ENCODE measurements around the gene BOK.
"Not testable (repeated sequence)": the region's sequence is repeated elsewhere in the genome, so short reads cannot be mapped to it uniquely, and the experiment has no call there.

Gene BOK

DNA sequence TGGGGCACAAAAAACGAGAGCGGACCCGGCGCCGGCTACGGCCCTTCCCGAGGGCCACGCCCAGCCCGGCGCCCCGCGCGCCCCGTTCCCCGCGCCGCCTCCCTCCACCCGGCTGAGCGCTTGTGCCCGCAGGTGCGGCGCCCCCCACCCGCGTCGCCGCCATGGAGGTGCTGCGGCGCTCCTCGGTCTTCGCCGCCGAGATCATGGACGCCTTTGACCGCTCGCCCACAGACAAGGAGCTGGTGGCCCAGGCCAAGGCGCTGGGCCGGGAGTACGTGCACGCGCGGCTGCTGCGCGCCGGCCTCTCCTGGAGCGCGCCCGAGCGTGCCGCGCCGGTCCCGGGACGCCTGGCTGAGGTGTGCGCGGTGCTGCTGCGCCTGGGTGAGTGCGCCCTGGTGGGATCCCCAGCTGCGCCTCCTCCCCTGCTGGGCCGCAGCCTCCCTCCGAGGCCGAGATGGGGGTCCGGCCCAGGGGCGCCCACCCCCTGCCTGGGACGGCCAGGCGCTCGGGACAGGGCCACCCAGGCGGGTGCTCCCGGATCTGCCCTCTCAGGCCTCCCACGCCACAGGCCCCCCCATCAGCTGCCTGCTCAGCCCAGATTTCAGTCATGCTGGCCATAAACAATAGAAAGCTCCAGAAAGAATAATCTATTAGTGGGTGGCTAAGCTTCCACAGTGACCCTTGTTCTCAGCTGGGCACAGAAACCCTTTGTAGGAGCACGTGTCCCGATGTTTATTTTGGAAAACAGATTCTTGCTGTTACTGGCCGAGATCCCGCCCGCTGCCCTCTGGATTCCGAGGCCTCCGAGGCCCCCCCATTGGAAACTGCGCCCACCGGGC, 997 bp downstream of the BOK start:
- DNase-seq, result no peak

DNA sequence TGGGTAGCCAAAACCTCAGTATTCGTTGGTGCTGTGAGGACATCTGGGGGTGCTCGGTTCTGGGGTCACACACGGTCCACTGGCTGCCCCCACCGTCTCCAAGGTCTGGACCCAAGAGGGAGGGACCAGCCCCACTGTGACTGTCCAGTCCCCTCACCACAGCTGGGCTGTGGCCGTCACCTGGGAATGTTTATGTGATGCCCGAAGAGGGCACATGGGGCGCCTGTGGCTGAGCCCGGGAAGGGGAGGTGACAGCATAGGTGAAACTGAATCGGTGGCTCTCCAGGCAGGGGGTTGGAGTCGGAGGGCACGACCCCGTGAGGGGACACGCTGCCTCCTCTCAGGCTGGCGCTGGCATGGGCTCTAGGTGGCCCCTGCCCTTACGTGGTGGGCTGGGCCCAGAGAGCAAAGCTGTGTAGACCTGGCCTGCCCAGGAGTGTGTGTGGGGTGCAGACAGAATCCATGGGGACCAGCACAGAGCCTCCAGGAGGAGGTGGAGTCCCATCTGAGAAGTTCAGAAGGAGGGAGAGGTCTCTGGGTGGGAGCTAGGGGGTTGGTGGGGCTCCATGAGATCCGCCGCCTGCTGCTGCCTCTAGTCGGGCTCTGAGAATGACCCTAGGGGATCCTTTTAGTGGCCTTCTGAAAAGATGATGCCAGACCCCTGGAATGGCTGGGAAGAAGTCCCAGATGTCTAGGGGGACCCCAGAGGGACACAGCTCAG, 1.8 kb downstream of the BOK start:
- DNase-seq, result no peak

DNA sequence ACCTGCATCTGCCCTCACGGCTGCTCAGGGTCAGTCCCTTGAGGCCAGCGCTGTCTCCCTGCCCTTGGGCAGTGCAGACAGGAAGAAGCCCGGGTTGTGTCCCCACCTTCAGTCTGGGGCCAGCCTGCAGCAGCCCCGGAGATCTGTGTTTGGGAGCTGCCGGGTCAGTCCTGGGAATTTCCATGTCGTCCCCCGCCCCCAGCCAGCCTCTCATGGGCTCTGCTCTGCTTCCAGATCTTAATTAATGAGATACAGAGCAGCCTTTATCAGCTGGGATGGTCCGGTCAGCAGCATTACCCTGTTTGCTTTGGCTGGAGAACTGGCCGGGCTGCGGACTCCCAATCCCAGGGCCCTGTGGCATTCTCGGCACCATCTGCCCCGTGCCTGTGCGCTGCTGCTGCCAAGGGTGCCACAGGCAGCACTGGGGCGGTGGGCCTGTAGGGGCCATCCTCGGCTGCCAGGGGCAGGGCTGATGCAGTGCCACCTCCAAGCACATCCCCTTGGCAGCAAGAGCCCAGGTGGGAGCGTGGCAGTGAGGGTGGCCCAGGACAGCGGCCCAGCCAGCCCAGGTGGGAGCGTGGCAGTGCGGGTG, 2.4 kb downstream of the BOK start:
- DNase-seq, result no peak

DNA sequence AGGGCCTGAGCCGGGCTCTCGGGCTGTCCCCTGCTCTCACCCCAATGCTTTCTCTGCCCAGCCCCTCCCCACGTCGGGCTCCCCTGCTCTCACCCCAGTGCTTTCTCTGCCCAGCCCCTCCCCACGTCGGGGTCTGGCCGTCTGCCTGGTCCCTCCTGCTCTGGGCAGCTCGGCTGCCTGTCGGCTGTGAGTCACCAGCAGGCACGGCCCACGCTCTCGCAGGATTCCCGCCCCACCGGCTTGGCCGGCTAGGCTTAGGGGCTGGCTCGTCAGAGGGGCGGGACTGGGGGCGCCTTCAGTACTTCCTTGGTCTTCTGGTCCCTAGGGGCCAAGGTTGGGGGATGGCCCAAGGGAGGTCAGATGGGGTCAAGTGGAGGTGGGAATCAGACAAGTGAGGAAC, 3.3 kb downstream of the BOK start:
- DNase-seq, result no peak

DNA sequence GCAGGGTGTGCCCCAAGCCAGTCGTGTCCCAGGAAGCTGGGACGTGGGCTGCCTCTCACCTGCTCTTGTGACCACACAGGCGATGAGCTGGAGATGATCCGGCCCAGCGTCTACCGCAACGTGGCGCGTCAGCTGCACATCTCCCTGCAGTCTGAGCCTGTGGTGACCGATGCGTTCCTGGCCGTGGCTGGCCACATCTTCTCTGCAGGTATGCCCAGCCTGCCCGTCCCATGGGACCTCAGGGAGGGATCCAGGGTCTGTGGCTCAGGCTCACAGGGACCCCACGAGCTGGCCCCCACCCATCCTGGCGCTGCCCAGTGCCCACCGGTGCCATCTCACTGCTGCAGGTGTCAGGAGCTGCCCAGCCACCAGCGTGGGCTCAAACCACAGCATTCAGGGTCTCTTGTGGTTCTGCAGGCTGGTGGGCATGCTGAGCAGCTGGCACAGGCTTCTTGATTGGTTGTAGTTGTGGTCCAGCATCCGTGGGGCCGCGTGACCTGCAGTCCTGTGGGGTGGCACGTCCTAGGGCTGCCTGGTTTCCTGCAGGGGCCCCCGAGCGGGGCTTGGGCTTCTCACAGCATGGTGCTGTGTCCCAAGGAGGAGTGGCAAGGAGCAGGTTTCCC, 3.8 kb downstream of the BOK start:
- no peak for DNase-seq

DNA sequence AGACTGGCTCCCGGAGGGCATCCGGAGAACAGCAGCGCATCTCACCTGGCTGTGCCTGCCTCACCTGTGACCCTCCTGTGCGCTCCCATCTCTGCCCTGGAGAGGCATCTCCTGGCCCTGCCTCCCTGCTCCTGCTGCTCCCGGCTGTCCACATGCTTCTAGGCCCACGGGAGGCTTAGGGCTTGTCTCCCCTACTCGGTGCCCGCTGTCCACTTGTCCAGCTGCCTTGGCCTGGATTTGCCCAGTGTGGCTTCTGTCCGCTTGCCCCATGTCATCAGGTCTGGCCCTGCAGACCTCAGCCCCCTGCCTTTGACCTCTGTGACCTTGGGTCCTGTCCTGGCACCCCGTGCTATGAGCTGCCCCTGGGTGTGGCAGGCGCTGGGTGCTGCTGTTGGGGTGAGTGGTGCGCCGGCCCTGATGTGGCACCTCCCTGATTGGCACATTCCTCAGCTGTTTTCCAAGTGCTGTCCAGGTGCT, 4.5 kb downstream of the BOK start:
- DNase-seq, result no peak

DNA sequence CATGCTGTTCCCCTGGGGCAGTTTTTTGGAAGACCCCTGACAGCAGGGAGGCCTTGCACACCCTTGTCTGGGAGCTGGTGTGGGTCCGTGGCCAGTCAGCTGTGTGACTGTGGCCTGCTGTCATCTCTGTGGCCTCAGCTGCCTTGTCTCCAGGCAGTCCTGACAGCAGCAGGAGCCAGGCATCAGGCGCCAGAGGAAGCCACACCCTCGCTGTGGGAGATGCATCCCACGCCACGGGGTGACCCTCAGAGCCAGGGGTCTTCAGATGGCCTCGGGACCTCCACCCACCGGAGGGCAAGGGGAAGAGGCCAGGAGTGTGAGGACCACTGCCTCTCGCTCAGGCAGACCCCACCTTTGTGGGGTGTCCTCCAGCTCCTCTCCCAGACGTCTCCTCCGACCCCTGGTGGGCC, 5.0 kb downstream of the BOK start:
- DNase-seq, result no peak

DNA sequence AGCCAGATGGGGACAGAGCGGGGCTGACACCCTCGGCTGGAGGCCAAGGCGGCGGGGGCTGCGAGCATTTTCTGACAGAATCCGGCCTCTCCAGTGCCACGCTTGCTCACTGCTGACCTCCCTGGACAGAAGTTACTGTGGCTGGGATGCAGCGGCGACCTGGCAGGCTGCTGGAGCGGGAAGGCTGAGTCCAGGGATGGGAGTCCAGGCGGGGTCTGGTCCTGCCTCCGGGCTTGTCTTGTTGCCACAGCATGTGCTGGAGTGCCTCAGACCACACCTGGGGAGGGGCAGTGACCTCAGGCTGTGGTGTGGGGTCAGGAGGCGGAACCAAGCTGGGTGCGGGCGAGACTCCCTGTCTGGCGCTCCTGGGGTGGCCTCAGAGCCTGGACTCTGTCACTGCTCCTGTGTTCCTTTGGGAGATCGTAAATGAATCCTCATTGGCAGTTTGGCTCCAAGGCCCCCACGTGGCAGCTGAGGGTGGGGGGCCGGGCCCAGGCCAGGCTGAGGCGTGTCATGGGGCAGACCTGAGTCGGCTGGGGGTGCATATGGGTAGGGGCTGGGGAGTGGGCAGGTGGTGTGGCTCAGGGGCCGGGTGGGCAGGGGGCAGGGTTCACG, 5.5 kb downstream of the BOK start:
- no peak for DNase-seq

DNA sequence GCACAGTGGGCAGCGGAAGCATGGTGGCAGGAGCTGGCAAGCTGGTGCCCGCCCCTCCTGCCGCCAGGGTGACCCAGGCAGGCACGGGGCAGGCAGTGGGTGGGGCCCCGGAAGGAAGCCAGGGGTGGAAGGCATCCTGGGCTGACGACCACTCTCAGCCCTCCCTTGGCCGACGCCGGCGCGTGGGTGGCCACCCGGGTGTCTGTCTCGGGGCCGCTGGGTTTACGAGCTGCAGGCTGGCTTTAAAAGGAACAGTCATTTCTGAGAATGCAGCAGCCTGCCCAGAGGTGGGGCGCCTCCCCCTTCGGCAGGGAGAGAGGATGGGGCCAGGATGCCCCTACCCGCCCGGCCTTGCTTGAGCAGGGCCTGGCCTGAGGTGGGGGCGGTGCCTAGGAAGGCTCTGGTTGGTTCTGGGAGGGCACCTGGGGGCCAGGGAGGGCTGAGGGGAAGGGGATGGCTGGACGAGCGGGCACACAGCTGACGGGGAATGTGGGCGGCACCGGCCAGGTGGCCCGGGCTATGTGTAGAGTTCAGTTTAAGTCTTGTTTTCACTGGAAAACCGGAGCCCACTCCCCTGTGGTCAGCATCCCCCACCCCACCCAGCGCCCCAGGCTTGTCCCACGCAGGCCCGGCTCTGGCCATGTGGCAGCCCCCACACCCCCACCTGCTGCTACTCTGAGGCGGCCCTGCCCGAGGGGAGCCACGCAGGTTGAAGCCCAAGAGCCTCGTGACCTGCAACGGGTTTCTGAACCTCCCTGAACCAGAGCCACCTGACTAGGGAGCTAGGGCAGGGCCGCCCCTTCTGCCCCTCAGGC, 6.3 kb downstream of the BOK start:
- no peak for DNase-seq

DNA sequence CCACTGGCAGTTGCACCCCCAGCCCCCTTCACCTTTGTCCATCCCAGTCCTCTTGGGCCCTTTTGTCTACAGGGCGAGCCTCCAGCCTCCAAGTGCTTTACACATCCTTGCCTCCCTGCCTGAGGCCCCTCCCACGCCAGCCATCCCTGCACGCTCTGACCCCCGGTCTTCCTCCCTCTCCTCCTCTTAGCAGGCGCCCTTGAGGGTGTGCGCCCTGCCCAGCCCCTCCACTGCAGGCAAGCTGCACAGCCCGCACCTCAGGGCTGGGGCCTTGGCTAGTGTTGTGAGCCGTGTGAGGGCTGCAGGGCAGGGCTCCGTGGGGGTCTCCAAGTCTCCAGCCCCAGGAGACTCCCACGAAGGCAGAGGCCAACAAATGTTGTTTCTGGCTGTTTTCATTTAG, 6.9 kb downstream of the BOK start:
- no peak for DNase-seq

DNA sequence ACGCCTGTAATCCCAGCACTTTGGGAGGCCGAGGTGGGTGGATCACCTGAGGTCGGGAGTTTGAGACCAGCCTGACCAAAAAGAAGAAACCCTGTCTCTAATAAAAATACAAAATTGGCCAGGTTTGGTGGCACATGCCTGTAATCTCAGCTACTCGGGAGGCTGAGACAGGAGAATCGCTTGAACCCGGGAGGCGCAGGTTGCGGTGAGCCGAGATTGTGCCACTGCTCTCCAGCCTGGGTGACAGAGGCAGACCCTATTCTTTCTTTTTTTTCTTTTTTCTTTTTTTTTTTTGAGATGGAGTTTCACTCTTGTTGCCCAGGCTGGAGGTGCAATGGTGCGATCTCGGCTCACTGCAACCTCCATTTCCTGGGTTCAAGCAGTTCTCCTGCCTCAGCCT, 7.5 kb downstream of the BOK start:
- not testable (repeated sequence) for DNase-seq

DNA sequence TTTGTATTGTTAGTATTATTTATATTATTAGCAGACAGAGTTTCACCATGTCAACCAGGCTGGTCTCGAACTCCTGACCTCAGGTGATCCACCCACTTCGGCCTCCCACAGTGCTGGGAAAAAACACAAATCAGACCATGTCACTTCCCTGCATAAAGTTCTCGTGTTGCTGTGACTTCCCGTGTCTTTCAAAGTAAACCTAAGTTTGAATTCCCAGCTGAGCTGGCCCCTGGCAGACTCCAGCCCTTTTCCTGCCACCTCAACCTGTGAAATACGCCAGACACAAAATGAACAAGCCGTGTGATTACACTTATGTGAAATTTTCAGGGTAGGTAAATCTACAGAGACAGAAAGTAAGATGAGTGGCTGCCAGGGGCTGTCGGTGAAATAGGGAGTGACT, 7.9 kb downstream of the BOK start:
- DNase-seq, result no peak

DNA sequence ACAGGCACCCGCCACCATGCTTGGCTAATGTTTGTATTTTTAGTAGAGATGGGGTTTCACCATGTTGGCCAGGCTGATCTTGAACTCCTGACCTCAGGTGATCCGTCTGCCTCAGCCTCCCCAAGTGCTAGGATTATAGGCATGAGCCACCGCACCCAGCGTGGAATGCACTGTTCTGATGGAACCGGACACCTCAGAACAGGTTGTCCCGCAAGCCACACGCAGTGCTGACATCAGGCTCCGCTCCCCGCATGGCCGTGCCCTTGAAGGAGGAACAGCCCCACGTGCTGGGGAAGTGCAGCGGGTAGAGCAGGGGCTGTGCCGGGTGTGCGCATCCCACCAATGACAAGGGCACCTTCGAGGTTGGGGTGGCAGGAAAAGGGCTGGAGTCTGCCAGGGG, 8.7 kb downstream of the BOK start:
- DNase-seq, result not testable (repeated sequence)

DNA sequence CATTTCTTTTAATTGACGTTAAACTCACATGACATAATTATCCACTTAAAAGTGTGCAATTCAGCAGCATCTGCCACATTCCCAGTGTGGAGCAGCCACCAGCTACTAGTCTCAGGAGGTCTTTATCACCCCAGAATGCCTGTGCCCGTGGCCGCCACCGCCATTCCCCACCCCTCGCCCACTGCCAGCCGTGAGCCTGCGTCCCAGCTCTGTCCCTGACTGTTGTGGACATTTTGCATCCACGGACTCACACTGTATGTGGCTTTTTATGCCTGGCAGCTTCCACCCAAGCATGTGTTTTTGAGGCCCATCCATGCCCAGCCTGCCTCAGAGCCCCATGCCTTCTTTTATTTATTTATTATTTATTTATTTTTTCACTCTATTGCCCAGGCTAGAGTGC, 9.2 kb downstream of the BOK start:
- DNase-seq, result no peak

DNA sequence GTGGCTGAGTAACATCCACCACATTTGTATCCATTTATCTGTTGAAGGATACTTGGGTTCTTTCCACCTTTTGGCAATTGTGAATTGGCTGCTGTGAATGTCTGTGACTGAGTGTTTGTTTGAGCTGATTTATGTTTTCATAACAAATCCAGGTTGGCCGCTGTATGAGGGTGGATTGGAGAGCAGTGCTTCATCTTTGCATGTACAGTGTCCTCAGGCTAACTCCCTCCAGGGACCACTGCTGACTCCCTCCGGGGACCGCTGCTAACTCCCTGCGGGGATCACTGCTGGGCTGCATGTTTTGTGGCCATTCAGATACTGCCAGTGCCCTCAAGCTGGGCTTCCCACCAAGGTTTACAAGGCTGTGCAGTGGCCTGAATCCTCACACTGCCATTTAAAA, 10.2 kb downstream of the BOK start:
- no peak for DNase-seq

DNA sequence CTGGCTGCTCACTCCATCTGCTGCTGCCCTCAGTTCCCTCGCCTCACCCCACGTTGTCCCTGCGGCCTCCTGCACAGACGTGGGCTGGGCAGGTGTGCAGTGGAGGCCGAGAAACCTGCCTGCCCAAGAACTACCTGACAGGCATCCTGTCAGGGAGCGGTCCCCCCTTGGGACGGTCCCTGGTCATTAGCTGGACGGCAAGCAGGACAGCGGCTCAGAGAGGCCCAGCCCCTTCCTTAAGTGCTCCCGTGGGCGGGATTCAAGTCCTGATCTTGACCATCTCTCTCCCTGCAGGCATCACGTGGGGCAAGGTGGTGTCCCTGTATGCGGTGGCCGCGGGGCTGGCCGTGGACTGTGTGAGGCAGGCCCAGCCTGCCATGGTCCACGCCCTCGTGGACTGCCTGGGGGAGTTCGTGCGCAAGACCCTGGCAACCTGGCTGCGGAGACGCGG, 11.3 kb downstream of the BOK start:
- DNase-seq, result no peak

DNA sequence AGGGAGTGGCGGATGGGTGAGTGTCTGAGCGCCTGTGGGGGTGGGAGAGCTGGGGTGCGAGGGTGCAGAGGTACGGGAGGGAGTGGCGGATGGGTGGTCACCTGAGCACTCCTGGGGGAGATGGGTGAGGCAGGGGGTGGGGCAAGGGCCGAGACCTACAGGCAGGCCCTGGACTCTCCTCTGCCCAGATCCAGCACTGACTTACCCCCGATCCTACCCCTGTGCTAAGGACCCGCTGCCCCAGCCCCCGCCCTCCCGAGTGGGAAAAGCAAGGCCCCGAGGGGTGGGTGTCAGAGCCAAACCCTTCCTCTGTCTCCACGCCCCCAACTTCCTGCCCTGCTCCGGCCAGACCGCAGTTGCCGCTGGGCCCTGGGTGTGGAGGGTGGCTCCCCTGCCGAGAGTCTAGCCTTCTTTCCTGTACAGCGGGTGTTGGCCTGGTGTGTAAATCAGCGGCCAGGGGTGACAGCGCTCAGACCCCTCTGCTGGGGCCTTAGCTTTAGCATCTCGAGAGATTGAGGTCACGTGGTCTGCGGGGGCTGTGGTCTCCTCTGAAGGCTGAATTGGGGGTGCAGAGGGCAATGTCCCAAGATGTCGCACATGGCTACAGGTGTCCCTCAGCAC, 12.5 kb downstream of the BOK start:
- DNase-seq, result no peak

DNA sequence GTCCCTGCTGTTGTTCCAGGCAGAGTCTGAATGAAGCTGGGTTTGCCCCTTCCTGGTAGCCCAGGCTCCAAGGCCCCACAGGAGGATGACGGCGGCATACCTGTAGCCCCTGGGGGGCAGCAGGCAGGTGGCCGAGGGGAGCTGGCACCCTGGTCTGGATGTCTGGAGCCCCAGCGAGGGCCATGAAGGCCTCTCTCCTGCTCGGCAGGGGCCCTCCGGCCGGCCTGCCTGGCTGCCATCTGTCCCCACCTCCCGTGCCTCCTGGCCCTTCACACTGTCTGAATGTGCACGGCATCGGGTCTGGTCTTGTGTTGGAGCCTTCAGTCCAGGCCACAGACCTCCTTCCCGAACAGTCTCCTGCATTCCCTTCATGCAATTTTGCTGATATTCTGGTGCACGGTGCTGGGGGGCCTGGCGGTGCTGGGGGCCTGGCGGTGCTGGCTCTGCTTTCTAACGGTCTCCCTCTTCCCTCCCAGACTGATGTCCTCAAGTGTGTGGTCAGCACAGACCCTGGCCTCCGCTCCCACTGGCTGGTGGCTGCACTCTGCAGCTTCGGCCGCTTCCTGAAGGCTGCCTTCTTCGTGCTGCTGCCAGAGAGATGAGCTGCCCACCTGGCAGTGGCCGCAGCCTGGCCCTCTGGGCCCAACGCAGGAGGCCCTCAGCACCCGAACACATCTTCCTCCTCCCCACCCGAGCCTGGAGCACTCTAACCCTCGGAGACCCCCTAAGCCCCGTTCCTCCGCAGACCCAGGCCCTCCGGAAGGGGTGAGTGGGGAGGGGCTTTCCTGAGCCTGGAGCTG, 13.5 kb downstream of the BOK start:
- no peak for DNase-seq

DNA sequence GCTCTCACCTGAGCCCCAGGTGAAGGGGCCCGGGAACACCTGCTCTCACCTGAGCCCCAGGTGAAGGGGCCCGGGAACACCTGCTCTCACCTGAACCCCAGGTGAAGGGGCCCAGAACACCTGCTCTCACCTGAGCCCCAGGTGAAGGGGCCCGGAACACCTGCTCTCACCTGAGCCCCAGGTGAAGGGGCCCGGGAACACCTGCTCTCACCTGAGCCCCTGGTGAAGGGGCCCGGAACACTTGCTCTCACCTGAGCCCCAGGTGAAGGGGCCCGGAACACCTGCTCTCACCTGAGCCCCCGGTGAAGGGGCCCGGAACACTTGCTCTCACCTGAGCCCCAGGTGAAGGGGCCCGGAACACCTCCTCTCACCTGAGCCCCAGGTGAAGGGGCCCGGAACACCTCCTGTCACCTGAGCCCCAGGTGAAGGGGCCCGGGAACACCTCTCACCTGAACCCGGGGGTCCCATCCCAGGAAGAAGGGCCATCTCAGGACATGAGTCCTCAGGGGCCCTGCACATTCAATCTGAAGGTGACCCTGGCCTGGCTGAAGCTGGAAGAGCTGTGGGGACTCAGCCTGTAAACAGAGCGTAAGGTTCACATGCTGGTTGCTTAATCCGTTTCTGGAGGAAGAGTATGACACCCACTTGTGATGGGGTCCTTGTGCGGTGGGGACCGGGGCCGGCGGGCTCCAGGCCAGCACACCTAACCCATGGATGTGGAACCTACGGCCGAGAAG, 14.5 kb downstream of the BOK start:
- not testable (repeated sequence) for DNase-seq

DNA sequence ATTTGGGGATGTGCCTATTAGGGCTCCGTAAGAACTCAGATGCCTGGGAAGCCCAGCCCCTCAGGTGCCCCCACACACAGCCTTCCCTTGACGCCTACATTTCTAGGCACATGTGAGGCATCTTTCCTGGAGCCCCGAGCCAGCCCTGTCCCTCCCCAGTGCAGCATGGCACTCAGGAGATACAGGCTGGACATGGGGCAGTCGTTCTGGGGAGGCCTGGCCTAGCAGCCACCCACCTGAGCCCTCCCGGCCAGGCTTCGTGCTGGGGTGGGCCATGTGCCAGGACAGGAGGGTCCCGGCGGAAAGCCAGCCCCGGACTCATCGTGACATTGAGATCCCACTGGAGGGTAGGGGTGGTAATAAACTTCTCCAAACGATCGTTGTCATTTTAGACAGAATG, 15.2 kb downstream of the BOK start:
- DNase-seq, result no peak
